ENCODE measurements around the gene TTI1. TPM values are rescaled to one million over a fixed set of nuclear protein-coding genes. Genes with fewer than 3 reads are reported as not detected.
"Not testable (repeated sequence)": the region's sequence is repeated elsewhere in the genome, so short reads cannot be mapped to it uniquely, and the experiment has no call there.

TTI1 gene
- total RNA-seq, 1 donor from 2014 or later: 43.1 TPM

DNA sequence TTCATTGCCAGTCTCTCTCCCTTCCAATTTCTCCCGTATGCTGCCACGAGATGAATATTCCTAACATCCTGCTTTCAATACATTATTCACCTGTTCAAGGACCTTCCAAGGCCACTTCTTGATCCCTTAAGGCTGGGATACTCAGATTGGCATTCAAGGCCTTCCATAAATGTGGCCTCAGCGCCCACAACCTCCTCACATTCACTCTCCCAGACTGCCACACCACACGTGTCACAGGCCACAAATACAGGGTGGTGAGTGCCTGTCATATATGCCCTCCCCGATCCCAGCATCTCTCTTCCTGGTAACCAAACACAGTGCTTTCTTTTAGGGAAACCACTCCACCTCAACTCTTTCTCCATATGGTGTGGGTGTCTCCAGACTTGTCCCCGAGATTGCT, 55.5 kb downstream of the TTI1 start:
- H3K36me3 Mint-ChIP-seq (ENCODE audit: low read depth): peaks cover 10% of the 10 kb centered on the region
- no peaks in the 10 kb centered on the region for H3K9me3 Mint-ChIP-seq
- H3K4me3 Mint-ChIP-seq: no peak overlapping the region
- peaks cover 5% of the 10 kb centered on the region for H3K4me1 Mint-ChIP-seq (ENCODE audit: low read depth)
- H3K27me3 Mint-ChIP-seq (ENCODE audit: insufficient read depth): no peaks in the 10 kb centered on the region
- intact Hi-C loops (cut with micrococcal nuclease): no loop called here
- no peak for DNase-seq (ENCODE audit: low spot score)
- no peak overlapping the region for H3K27ac Mint-ChIP-seq

DNA sequence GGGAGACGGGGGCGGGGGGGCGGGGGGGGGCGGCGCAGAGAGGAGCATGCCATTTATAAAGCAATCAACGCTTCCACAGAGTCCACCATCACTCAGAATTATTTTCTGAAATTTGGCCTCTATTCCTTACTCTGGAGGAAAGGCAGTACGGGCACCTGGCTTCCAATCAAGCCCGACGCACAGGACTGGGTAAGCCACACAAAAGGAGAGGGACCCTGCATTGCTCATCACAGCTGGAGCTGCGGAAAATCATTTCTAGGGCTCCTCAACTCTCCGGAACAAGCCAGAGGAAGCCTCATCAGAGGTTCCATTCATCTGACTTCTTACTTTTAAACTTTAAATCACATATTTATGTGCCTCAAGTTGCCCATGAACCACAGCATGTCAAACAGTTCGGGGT, 55.9 kb downstream of the TTI1 start:
- Mint-ChIP-seq H3K27me3 (ENCODE audit: insufficient read depth) (no peaks in the 10 kb centered on the region), H3K4me1 (ENCODE audit: low read depth) (peaks cover 5% of the 10 kb centered on the region), H3K36me3 (ENCODE audit: low read depth) (peaks cover 6% of the 10 kb centered on the region), H3K4me3 (no peak overlapping the region), H3K9me3 (no peaks in the 10 kb centered on the region), H3K27ac (no peak overlapping the region)
- no peak for DNase-seq (ENCODE audit: low spot score)
- intact Hi-C loops (cut with micrococcal nuclease): no loop called here

DNA sequence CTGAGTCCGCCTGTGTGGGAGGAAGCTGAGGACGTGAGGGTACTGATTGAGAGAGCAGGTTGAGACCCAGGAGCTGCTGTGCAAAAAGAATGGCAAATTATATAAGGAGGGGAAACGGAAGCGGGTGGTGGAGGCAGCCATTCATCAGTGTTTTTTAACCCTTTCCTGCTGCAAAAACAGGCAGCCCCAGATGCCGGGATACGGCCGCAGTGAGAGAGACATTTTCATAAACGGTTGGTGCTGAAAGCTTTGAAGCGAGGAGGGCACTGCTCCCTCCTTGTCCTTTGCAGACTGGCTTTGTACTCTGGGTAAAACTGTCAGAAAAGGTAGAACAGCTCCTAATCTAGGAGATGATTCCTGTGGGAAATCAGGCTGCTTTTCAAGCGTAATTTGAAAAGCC, 56.4 kb downstream of the TTI1 start:
- H3K27me3 Mint-ChIP-seq (ENCODE audit: insufficient read depth): no peaks in the 10 kb centered on the region
- intact Hi-C loops (cut with micrococcal nuclease): no loop called here
- peaks cover 5% of the 10 kb centered on the region for H3K4me1 Mint-ChIP-seq (ENCODE audit: low read depth)
- H3K27ac Mint-ChIP-seq: no peak overlapping the region
- peaks cover 6% of the 10 kb centered on the region for H3K36me3 Mint-ChIP-seq (ENCODE audit: low read depth)
- no peaks in the 10 kb centered on the region for H3K9me3 Mint-ChIP-seq
- DNase-seq (ENCODE audit: low spot score): no peak
- no peak overlapping the region for H3K4me3 Mint-ChIP-seq

DNA sequence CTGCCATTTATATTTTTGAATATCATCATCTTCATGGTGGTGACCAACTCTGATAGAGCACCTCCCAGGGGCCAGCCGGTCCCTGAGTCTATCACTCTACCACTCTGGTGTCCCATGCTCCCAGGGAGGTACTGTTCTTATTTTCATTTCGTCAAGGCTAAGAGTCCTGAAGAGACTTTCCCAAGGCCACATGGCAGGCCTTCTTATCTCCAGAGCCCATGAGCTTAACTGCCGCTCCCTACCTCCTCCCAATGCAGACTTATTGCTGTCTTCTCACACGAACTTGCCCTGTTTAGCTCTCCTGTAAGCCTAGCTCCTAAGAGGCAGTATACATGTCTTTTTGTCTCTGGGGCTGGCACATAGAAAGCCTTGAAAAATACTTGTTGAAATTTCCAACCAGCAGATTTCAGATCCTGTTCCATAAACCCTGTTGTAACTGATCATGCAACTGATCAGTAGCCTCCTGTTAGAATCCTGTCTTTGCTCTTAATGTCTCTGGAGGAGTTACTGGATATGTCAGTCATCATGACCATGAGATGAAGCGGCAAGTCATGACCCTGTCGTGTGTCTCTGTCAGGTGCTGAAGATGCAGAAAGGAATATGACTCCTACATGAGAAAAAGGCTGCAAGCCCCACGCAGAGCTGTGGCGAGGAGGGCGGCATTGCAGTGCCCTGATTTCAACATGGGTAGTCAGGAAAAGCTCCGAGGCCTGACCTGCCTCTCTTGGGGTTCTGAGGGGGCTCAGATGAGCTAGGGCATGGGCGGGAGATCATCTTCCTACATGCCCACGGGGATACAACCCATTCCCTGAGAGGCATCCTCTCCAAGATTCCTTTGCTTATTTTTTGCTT, 60.0 kb downstream of the TTI1 start:
- Mint-ChIP-seq H3K27me3 (ENCODE audit: insufficient read depth) (no peaks in the 10 kb centered on the region), H3K27ac (no peak overlapping the region), H3K4me1 (ENCODE audit: low read depth) (peaks cover 5% of the 10 kb centered on the region), H3K9me3 (peaks cover 3% of the 10 kb centered on the region), H3K4me3 (no peak overlapping the region), H3K36me3 (ENCODE audit: low read depth) (no peaks in the 10 kb centered on the region)
- intact Hi-C loops (cut with micrococcal nuclease): no loop called here
- no peak for DNase-seq (ENCODE audit: low spot score)

DNA sequence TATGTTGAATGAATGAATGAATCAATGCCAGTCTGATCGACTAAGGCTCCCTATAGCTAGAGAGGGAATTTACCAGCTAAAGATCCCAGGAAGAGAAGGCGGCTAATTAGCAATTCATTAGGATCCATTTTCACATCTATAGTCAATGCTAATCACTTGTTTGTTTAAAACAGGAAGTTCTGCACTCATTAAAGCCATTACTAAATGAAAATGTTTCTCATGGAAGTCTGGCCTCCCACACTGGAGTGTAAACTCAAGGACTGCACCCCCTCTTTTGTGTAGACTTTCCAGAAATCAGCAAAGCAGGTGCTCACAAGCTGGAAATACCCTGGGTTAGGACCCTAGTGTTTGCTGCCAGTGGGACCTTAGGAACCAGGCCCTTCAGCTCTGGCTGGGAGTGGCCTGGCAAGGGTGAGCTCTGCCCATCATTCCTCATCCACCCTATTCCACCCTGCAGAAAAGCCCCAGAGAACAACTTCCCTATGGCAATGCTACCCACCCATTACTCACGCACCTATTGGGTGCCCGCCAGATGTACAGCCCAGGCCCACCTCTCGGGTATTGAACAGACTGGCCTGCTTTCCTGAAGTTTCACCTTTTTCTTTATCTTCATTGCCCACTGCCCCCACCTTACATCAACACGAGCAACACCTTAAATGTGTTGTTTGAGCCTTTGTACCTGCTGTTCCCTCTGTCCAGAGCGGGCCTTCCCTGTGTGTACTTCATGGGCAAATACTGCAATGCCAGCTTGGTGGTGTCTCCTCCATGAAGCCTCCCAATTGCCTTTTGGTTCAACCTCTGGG, 60.8 kb downstream of the TTI1 start:
- Mint-ChIP-seq H3K36me3 (ENCODE audit: low read depth) (no peaks in the 10 kb centered on the region), H3K4me1 (ENCODE audit: low read depth) (no peaks in the 10 kb centered on the region), H3K9me3 (peaks cover 7% of the 10 kb centered on the region), H3K27me3 (ENCODE audit: insufficient read depth) (no peaks in the 10 kb centered on the region), H3K27ac (no peak overlapping the region), H3K4me3 (no peak overlapping the region)
- no peak for DNase-seq (ENCODE audit: low spot score)
- intact Hi-C loops (cut with micrococcal nuclease): no loop called here

DNA sequence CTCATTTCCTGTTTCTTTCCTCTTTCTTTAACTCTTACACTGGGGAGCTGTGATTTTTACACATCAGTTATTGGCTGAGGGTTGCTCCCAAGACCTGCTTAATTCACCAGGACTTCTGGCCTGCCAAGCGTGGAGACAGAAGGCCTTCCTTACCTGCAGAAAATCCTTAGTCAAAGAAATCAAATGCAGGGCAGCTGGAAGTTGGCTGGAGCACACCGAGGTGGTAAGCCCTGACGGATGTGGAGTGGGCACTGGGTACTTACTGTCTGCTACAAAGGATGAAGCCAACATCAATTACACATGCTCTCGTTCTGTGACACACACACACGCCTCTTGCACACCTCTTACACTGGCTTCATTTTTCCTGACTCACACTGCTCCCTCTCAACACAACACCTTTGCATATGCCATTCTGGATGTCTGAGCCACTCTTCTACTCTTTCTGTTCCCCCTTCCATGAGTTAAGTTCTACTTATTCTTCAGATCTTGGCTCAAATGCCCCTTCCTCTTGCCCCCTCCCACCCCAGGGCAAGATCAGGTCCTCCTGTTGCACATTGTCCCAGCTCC, 61.6 kb downstream of the TTI1 start:
- H3K4me1 Mint-ChIP-seq (ENCODE audit: low read depth): no peaks in the 10 kb centered on the region

DNA sequence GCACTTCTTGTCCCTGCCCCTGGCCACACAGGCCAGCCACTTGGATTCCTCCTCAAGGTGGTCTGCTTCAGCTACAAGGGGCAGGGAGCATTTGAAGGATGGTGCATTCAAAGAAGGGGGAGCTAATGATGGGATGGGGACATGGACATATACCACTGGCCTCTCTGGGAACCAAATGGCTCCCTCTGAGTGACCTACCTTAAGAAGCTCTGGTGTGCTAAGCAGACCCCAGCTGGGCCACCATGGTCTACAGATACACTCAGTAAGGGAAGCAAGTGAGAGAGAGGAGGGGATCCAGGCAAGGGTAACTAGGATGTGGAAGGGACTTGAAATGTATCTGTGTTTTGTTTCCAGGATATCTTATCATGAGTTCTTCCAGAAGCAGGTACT, 62.4 kb downstream of the TTI1 start:
- intact Hi-C loops (cut with micrococcal nuclease): no loop called here
- H3K36me3 Mint-ChIP-seq (ENCODE audit: low read depth): no peaks in the 10 kb centered on the region
- H3K4me3 Mint-ChIP-seq: no peak overlapping the region
- no peak overlapping the region for H3K27ac Mint-ChIP-seq
- peaks cover 16% of the 10 kb centered on the region for H3K9me3 Mint-ChIP-seq
- no peaks in the 10 kb centered on the region for H3K4me1 Mint-ChIP-seq (ENCODE audit: low read depth)
- peaks cover 5% of the 10 kb centered on the region for H3K27me3 Mint-ChIP-seq (ENCODE audit: insufficient read depth)
- DNase-seq (ENCODE audit: low spot score): no peak

More for the DNA sequence above, 61.6 kb downstream of the TTI1 start:
- no peaks in the 10 kb centered on the region for H3K27me3 Mint-ChIP-seq (ENCODE audit: insufficient read depth)
- intact Hi-C loops (cut with micrococcal nuclease): no loop called here
- H3K36me3 Mint-ChIP-seq (ENCODE audit: low read depth): no peaks in the 10 kb centered on the region
- no peak overlapping the region for H3K4me3 Mint-ChIP-seq
- peaks cover 11% of the 10 kb centered on the region for H3K9me3 Mint-ChIP-seq
- no peak for DNase-seq (ENCODE audit: low spot score)
- H3K27ac Mint-ChIP-seq: no peak overlapping the region

DNA sequence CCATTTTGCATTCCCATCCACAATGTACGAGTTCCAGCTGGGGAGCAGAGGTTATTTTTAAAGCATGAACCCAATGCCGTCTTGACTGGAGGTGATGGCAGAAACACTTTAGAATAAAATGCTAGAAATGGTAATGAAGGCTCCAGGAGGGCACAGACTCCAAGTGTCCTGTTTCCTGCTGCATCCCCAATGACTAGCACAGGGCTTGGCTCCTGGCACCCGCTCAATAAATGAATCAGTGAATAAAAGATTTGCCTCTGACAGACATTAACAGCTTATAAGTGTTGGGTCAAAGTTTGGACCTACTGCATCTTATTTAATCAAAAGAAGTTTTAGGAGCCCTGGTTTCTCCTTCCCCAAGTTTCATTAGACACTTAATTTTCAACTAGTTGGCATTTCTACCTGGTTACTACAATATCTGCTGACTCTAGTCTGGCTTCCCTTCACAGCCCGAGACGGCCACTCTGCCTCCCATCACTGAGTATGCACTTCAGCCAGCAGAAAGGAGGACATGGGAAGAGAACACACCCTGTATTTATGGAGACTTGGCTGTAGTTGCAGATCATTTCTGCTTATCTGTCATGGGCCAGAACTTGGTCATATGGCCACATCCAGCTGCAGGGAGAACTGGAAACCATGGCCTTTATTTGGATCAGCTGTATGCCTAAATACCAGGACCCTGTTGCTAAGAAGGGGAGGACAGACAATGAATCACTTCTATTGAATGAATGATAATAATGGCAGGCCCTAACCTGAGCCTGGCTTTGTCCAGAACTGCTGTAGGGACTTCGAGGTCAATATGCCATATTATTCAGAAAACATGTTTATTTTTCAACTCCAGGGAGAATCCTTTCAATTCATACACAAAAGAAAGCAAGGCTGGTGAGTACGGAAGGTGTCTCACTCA, 63.1 kb downstream of the TTI1 start:
- no peaks in the 10 kb centered on the region for H3K36me3 Mint-ChIP-seq (ENCODE audit: low read depth)
- no peak overlapping the region for H3K4me3 Mint-ChIP-seq
- no peaks in the 10 kb centered on the region for H3K4me1 Mint-ChIP-seq (ENCODE audit: low read depth)
- no peak for DNase-seq (ENCODE audit: low spot score)
- intact Hi-C loops (cut with micrococcal nuclease): no loop called here
- H3K9me3 Mint-ChIP-seq: peaks cover 16% of the 10 kb centered on the region
- H3K27ac Mint-ChIP-seq: no peak overlapping the region
- peaks cover 5% of the 10 kb centered on the region for H3K27me3 Mint-ChIP-seq (ENCODE audit: insufficient read depth)

DNA sequence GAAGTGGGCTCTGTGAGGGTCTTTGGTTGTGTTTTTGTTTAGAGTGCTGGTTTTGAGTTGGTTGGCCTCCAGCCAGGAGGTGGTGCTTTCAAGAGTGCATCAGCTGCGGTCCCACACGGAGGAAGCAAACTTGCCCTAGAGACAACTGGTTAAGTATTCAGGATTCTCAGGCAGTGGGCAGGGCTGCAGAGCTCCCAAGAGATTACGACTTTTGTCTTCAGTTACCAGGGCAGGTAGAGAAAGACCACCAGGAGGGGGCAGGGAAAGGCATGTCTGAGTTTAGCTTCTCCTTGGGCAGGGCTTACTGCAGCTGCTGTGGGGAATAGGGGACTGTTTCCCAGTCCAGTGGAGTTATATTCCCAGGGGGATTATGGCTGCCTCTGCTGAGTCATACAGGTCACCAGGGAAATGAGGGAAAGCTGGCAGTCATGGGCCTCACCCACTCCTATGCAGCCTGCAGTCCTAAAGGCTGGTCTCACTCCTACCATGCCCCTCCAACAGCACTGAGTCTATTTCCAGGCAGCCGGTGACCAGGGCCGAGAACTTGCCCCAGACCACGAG, 64.3 kb downstream of the TTI1 start:
- Mint-ChIP-seq H3K9me3 (peaks cover 16% of the 10 kb centered on the region), H3K4me1 (ENCODE audit: low read depth) (no peaks in the 10 kb centered on the region), H3K27ac (no peak overlapping the region), H3K36me3 (ENCODE audit: low read depth) (no peaks in the 10 kb centered on the region), H3K4me3 (no peak overlapping the region), H3K27me3 (ENCODE audit: insufficient read depth) (peaks cover 9% of the 10 kb centered on the region)
- DNase-seq (ENCODE audit: low spot score): no peak
- intact Hi-C loops (cut with micrococcal nuclease): no loop called here

DNA sequence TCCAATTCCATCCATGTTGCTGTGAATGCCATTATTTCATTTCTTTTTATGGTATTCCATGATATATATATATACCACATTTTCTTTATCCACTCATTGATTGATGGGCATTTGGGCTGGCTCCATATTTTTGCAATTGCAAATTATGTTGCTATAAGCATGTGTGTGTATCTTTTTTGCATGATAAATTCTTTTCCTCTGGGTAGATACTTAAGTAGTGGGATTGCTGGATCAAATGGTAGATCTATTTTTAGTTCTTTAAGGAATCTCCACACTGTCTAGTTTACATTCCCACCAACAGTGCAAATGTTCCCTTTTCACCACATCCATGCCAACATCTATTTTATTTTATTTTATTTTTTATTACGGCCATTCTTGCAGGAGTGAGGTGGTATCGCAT, 69.8 kb downstream of the TTI1 start:
- H3K36me3 Mint-ChIP-seq (ENCODE audit: low read depth); H3K27ac Mint-ChIP-seq; intact Hi-C loops (cut with micrococcal nuclease); H3K4me1 Mint-ChIP-seq (ENCODE audit: low read depth); DNase-seq (ENCODE audit: low spot score); H3K4me3 Mint-ChIP-seq: not testable (repeated sequence)
- H3K9me3 Mint-ChIP-seq: peaks cover 15% of the 10 kb centered on the region
- peaks cover 24% of the 10 kb centered on the region for H3K27me3 Mint-ChIP-seq (ENCODE audit: insufficient read depth)

DNA sequence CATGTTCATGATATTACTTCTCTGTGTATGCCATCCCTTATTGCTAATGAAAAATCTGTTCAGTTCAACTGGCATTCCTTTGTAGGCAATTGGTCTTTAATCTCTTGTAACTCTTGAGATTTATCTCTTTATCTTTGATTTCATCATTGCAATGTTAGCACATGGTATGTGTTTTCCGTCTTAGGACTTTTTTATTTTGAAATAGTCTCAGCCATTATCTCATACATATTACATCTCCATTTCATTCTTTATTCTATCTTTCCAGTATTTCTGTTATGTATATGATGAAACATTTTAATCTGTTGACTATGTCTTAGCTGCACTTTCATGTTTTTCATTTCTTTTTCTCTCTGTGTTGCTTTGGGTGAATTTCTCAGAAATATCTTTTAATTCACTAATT, 72.2 kb downstream of the TTI1 start:
- Mint-ChIP-seq H3K4me1 (ENCODE audit: low read depth) (no peaks in the 10 kb centered on the region), H3K4me3 (no peak overlapping the region), H3K27me3 (ENCODE audit: insufficient read depth) (peaks cover 31% of the 10 kb centered on the region), H3K36me3 (ENCODE audit: low read depth) (no peaks in the 10 kb centered on the region), H3K27ac (no peak overlapping the region), H3K9me3 (peaks cover under 1% of the 10 kb centered on the region)
- no peak for DNase-seq (ENCODE audit: low spot score)
- intact Hi-C loops (cut with micrococcal nuclease): no loop called here

DNA sequence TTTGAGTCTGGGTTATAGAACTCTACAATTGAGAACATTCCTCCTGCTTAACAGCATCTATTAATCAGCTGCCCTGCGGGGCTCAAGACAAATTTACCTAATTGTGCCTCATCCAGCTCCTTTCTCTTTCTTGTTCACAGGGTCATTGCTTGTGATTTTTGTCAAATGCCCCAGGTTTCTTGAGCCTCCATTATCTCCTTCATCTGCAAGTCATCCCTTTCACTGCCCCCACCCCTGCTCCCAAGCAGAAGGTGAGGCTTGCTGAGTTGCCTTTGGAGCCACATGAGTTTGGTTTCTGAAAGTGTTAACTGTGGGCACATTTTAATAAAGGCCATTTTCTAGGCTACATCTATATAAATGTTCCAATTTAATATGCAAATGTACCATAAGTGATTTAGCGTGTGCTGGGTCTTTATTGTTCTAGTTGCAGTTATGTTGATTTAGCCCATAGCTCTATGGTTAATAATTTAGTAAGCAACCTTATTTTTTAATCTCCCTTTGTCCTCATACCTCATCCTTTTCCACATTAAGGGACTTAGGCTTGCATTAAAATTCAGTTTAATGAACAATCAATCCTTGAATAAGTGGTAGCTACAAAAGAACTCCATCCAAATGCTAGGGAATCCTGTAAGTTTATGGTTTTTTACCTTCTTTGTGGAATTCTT, 74.3 kb downstream of the TTI1 start:
- no peaks in the 10 kb centered on the region for H3K36me3 Mint-ChIP-seq (ENCODE audit: low read depth)
- H3K9me3 Mint-ChIP-seq: no peaks in the 10 kb centered on the region
- H3K27me3 Mint-ChIP-seq (ENCODE audit: insufficient read depth): peaks cover 27% of the 10 kb centered on the region
- H3K4me1 Mint-ChIP-seq (ENCODE audit: low read depth): no peaks in the 10 kb centered on the region
- H3K4me3 Mint-ChIP-seq: no peak overlapping the region
- DNase-seq (ENCODE audit: low spot score): no peak
- intact Hi-C loops (cut with micrococcal nuclease): no loop called here
- no peak overlapping the region for H3K27ac Mint-ChIP-seq

All from activated T-helper 1 cell treated with anti-CD3 and anti-CD28 coated beads, Interleukin-12 subunit alpha, Interleukin-12 subunit beta, Interleukin-2, Interleukin-4 antibody, amounts not matched to agents 30 ng/mL and 10 ng/mL and 1 ng/mL, durations not matched to agents 14 hours and 24 hours and 36 hours (primary cell).